GM12873 (cell line): ENCODE measurements around the gene KMT2B.

Experiments used
- CTCF ChIP-seq: IDR thresholded peaks from 2 replicates; pipeline ENCODE4 v1.5.1; 2012; ENCODE audit warnings: low read depth, mild to moderate bottlenecking, moderate library complexity, low read length, control low read depth; ENCODE audit not compliant: insufficient read depth; ENCODE audit errors: missing control alignments

KMT2B gene

GRCh38 chr19:35717665-35718344 is at the start of gene KMT2B:
Gene KMT2B, plus strand, starts transcription at chr19:35718003. Its CDS starts 16 bp downstream, at chr19:35718019.
- no peak for TF ChIP-seq CTCF

- no peak for TF ChIP-seq CTCF
Measured at GRCh38 chr19:35669566-35669965, 48.2 kb upstream of the KMT2B start.

- no peak for TF ChIP-seq CTCF
Measured at GRCh38 chr19:35669974-35670373, 47.8 kb upstream of the KMT2B start.

DNA sequence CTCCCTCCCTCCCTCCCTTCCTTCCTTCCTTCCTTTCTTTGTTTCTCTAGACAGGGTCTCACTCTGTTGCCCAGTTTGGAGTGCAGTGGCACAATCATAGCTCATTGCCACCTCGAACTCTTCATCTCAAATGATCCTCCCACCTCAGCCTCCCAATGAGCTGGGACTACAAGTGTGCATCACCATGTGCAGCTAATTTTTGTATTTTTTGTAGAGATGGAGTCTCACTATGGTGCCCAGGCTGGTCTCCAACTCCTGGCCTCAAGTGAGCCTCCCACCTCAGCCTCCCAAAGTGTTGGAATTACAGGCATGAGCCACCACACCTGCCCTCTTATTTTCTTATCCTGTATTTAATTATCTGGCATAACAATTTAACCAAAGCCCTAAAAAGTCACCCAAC is 47.1 kb upstream of the KMT2B start:
- no peak for TF ChIP-seq CTCF

DNA sequence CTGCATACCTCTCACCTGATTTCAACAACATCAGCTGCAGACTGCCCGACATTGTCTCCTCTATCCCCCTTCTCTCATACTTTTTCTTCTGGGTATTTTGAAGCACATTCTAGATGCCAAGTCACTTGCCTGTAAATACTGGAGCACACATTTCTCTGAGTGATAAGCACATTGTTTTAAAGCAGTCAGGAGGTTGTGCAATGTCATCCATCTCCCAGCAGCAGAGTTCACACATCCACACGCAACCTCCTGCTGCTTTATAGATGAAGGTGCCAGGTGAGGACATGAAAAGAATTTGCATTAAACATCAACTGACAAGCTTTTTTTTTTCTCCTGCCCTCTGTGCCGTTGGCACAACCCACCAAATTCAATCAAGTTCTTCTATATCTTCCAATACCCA is 46.0 kb upstream of the KMT2B start:
- TF ChIP-seq CTCF = no peak

DNA sequence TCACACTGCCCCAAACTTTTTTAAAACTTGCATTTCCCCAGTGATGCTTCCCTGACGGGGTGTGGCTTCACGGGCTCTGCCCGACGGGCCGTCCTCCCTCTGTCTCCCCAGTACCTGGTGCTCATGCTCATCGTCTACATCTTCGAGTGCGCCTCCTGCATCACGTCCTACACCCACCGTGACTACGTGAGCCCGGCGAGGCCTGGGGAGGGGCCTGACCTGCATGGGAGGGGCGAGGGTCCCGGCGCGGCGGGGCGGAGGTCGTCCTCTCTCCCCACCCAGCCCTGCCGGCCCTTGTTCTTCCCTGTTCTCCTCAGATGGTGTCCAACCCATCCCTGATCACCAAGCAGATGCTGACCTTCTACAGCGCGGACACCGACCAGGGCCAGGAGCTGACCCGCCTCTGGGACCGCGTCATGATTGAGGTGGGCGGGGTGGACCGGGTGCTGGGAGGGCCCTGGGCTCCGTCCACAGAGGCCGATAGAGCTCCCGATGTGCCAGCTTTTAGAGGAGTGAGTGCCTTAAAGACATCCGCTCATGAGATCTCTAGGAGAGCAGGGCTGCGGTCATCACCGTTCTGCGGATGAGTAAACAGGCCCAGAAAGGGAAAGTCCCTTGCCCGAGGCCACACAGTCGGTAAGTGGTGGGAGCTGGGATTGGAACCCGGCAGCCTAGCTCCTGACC is 44.5 kb upstream of the KMT2B start:
- no peak for TF ChIP-seq CTCF

DNA sequence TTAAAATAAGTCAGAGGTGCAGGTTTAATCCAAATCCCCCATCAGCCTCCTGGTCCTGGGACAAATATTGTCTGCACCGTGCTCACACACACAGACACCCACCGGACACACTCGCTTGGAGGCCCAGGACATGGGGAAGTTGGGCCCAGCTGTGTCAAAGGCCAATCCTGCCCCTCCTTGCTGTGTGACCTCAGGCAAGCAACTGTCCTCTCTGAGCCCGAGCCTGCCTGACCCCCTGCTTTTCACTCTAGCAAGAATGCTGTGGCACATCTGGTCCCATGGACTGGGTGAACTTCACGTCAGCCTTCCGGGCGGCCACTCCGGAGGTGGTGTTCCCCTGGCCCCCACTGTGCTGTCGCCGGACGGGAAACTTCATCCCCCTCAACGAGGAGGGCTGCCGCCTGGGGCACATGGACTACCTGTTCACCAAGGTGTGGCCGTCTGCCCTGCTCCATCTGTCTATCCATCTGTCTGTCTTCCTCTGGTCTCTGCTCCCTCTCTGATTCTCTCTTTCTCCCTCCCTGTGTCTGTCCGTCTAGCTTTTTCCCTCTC is 42.1 kb upstream of the KMT2B start:
- TF ChIP-seq CTCF = no peak
